ENCODE results near the gene PAPPA.

The PAPPA gene

DNA sequence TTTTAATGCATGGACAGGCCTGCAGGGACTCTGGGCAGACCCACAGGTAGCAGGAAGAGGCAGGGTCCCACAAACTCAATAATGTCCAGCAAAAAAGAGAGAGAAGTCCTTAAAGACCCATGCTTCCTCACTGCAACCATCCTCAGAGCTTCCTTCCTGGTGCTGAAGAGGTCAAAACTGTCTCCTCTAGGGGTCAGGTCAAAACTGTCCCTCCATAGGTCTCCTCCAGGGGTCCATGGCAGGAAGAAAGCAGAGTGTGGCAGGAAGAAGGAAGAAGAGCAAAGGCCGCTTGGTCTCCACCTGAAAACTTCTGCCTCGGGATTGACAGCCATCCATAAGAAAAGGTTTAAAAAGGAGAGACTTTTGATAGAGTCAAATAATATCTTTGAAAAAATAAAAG is 271.7 kb downstream of the PAPPA start (continued):
- no peak for TF ChIP-seq ZBTB17 (tag by site-specific recombination; IDR thresholded peaks at IDR 0.05)
- no peak for TF ChIP-seq ZNF211 (tag by site-specific recombination; IDR thresholded peaks at IDR 0.05; ENCODE audit: low read depth)

DNA sequence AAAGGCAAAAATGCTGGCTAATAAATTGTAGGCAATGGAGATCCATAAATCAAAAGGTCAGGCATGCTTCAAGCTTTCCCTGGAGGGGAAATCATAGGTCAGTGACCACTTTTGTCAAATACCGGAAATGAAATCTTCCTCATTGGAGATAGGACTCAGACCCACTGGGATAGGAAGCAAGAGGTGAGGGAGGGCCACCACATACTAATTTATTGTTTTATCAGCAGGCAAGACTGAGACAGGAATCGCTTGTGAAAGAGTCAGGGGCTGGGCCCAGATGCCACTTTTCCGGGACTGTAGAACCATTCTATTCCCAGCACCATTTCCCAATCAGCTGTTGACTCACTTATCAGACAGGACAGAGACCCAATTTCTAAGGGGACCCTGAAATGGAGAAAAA is 277.3 kb downstream of the PAPPA start:
- TF ChIP-seq ZNF266 (tag by site-specific recombination; IDR thresholded peaks at IDR 0.05; ENCODE audit: low read depth), result no peak
- no peak for TF ChIP-seq ZNF600 (tag by site-specific recombination; IDR thresholded peaks at IDR 0.05)
- TF ChIP-seq, protein P1, sequence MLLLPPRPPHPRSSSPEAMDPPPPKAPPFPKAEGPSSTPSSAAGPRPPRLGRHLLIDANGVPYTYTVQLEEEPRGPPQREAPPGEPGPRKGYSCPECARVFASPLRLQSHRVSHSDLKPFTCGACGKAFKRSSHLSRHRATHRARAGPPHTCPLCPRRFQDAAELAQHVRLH (tag by site-specific recombination; IDR thresholded peaks at IDR 0.05), result no peak
- no peak for TF ChIP-seq KLF9 (tag by site-specific recombination; IDR thresholded peaks at IDR 0.05; ENCODE audit: low read depth)
- TF ChIP-seq ZBTB48 (tag by site-specific recombination; IDR thresholded peaks at IDR 0.05), result no peak
- TF ChIP-seq, protein P2, sequence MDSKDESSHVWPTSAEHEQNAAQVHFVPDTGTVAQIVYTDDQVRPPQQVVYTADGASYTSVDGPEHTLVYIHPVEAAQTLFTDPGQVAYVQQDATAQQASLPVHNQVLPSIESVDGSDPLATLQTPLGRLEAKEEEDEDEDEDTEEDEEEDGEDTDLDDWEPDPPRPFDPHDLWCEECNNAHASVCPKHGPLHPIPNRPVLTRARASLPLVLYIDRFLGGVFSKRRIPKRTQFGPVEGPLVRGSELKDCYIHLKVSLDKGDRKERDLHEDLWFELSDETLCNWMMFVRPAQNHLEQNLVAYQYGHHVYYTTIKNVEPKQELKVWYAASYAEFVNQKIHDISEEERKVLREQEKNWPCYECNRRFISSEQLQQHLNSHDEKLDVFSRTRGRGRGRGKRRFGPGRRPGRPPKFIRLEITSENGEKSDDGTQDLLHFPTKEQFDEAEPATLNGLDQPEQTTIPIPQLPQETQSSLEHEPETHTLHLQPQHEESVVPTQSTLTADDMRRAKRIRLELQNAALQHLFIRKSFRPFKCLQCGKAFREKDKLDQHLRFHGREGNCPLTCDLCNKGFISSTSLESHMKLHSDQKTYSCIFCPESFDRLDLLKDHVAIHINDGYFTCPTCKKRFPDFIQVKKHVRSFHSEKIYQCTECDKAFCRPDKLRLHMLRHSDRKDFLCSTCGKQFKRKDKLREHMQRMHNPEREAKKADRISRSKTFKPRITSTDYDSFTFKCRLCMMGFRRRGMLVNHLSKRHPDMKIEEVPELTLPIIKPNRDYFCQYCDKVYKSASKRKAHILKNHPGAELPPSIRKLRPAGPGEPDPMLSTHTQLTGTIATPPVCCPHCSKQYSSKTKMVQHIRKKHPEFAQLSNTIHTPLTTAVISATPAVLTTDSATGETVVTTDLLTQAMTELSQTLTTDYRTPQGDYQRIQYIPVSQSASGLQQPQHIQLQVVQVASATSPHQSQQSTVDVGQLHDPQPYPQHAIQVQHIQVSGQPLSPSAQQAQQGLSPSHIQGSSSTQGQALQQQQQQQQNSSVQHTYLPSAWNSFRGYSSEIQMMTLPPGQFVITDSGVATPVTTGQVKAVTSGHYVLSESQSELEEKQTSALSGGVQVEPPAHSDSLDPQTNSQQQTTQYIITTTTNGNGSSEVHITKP (tag by site-specific recombination; IDR thresholded peaks at IDR 0.05), result no peak
- TF ChIP-seq ZNF121 (tag by site-specific recombination; IDR thresholded peaks at IDR 0.05), result no peak
- no peak for TF ChIP-seq ZNF423 (tag by site-specific recombination; IDR thresholded peaks at IDR 0.05)
- TF ChIP-seq ZNF132 (tag by site-specific recombination; IDR thresholded peaks at IDR 0.05; ENCODE audit: borderline replicate concordance), result no peak
- no peak for TF ChIP-seq ZNF175 (tag by site-specific recombination; IDR thresholded peaks at IDR 0.05)
- TF ChIP-seq ZNF837 (tag by site-specific recombination; IDR thresholded peaks at IDR 0.05), result no peak
- no peak for TF ChIP-seq ZNF549 (tag by site-specific recombination; IDR thresholded peaks at IDR 0.05)
- TF ChIP-seq, protein P3, sequence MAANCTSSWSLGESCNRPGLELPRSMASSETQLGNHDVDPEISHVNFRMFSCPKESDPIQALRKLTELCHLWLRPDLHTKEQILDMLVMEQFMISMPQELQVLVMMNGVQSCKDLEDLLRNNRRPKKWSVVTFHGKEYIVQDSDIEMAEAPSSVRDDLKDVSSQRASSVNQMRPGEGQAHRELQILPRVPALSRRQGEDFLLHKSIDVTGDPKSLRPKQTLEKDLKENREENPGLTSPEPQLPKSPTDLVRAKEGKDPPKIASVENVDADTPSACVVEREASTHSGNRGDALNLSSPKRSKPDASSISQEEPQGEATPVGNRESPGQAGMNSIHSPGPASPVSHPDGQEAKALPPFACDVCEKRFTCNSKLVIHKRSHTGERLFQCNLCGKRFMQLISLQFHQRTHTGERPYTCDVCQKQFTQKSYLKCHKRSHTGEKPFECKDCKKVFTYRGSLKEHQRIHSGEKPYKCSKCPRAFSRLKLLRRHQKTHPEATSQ (tag by site-specific recombination; IDR thresholded peaks at IDR 0.05), result no peak
- TF ChIP-seq, protein P4, sequence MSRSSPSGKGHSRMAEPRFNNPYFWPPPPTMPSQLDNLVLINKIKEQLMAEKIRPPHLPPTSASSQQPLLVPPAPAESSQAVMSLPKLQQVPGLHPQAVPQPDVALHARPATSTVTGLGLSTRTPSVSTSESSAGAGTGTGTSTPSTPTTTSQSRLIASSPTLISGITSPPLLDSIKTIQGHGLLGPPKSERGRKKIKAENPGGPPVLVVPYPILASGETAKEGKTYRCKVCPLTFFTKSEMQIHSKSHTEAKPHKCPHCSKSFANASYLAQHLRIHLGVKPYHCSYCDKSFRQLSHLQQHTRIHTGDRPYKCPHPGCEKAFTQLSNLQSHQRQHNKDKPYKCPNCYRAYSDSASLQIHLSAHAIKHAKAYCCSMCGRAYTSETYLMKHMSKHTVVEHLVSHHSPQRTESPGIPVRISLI (tag by site-specific recombination; IDR thresholded peaks at IDR 0.05), result no peak
- no peak for TF ChIP-seq TRIM28 (IDR thresholded peaks at IDR 0.05; ENCODE audit: borderline replicate concordance, low read length)
- TF ChIP-seq ZNF830 (tag by site-specific recombination; IDR thresholded peaks at IDR 0.05; ENCODE audit: low read depth), result no peak
- TF ChIP-seq ZNF707 (tag by site-specific recombination; IDR thresholded peaks at IDR 0.05), result no peak
- Histone ChIP-seq H3K4me3 (ENCODE audit: low read depth, low read length) (no peak overlapping the region), H3K9me3 (ENCODE audit: control insufficient read depth, insufficient read depth, low read depth, low read length) (no peaks in the 10 kb centered on the region), H3K27ac (ENCODE audit: extremely low read depth, low read depth, low read length) (no peak overlapping the region), H3K4me1 (ENCODE audit: control insufficient read depth, insufficient read depth, low read length) (no peaks in the 10 kb centered on the region), H3K36me3 (ENCODE audit: control insufficient read depth in 2 of 2, insufficient read depth in 1 of 2, low read length in 2 of 2) (peaks cover 0 to under 1% of the 10 kb centered on the region in 2 experiments; a peak in 1 of 3 replicates)
- ChIA-PET POLR2A (no interaction called here), CTCF (interaction anchor here (0.9 kb wide), 1 partner anchor 12 kb away, joined by 3 read pairs; no protein-coding TSS in a partner anchor)

DNA sequence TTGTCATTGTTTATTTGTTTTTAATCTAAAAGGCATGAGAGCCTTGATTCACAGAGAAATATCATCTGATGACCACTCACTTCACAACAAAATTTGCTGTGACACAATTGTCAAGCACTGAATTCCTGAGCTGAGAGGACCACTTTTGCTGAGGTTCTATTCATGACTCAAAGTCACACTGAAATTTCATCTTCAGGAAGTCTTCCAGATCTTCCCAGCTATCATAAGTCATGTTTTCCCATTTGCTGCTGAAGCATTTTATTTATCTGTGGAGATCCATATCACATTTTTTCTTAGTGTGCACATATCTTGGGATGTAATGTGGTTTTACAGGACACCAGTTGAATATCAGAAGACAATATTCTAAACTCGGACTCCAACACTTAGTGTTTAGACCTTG is 278.5 kb downstream of the PAPPA start:
- POLR2A ChIA-PET, result no interaction called here
- Histone ChIP-seq H3K4me3 (ENCODE audit: low read depth, low read length) (no peak overlapping the region), H3K9me3 (ENCODE audit: control insufficient read depth, insufficient read depth, low read depth, low read length) (no peaks in the 10 kb centered on the region), H3K36me3 (ENCODE audit: control insufficient read depth in 2 of 2, insufficient read depth in 1 of 2, low read length in 2 of 2) (no peaks in the 10 kb centered on the region), H3K27ac (ENCODE audit: extremely low read depth, low read depth, low read length) (no peak overlapping the region), H3K4me1 (ENCODE audit: control insufficient read depth, insufficient read depth, low read length) (no peaks in the 10 kb centered on the region)
- CTCF ChIA-PET, result no interaction called here
- TF ChIP-seq ZNF510 (tag by site-specific recombination; IDR thresholded peaks at IDR 0.05; ENCODE audit: insufficient replicate concordance) (no peak), ZNF274 (IDR thresholded peaks at IDR 0.05; ENCODE audit: low read length) (no peak), ZNF274 (tag by site-specific recombination; IDR thresholded peaks at IDR 0.05; ENCODE audit: borderline replicate concordance) (no peak), ZNF174 (tag by site-specific recombination; IDR thresholded peaks at IDR 0.05) (no peak), ZNF48 (tag by site-specific recombination; IDR thresholded peaks at IDR 0.05) (no peak), ZNF777 (tag by site-specific recombination; IDR thresholded peaks at IDR 0.05; ENCODE audit: borderline replicate concordance) (no peak), ZNF175 (tag by site-specific recombination; IDR thresholded peaks at IDR 0.05) (no peak)
- TF ChIP-seq, protein P5, sequence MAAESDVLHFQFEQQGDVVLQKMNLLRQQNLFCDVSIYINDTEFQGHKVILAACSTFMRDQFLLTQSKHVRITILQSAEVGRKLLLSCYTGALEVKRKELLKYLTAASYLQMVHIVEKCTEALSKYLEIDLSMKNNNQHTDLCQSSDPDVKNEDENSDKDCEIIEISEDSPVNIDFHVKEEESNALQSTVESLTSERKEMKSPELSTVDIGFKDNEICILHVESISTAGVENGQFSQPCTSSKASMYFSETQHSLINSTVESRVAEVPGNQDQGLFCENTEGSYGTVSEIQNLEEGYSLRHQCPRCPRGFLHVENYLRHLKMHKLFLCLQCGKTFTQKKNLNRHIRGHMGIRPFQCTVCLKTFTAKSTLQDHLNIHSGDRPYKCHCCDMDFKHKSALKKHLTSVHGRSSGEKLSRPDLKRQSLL (tag by site-specific recombination; IDR thresholded peaks at IDR 0.05), result no peak

Measured in HEK293 (cell line).